DND-41 (cell line): ENCODE results near the gene PCDHA12.

Experiments used
- EZH2 ChIP-seq: IDR thresholded peaks from 3 replicates; pipeline ENCODE4 v1.6.1; 2012; ENCODE audit warnings: borderline replicate concordance, low read depth, mild to moderate bottlenecking, moderate library complexity, low read length, inconsistent platforms; ENCODE audit not compliant: severe bottlenecking
- TF ChIP-seq, protein P1 (sequence below): IDR thresholded peaks from 2 replicates; pipeline ENCODE4 v1.5.1; 2012; ENCODE audit warnings: borderline replicate concordance, low read length, moderate library complexity, mild to moderate bottlenecking; ENCODE audit not compliant: poor library complexity, severe bottlenecking; ENCODE audit errors: extremely low read depth

DNA sequence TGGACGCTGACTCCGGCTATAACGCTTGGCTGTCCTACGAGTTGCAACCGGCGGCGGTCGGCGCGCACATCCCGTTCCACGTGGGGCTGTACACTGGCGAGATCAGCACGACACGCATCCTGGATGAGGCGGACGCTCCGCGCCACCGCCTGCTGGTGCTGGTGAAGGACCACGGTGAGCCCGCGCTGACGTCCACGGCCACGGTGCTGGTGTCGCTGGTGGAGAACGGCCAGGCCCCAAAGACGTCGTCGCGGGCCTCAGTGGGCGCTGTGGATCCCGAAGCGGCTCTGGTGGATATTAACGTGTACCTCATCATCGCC lies 2.1 kb downstream of the PCDHA12 start:
- TF ChIP-seq, protein P1, sequence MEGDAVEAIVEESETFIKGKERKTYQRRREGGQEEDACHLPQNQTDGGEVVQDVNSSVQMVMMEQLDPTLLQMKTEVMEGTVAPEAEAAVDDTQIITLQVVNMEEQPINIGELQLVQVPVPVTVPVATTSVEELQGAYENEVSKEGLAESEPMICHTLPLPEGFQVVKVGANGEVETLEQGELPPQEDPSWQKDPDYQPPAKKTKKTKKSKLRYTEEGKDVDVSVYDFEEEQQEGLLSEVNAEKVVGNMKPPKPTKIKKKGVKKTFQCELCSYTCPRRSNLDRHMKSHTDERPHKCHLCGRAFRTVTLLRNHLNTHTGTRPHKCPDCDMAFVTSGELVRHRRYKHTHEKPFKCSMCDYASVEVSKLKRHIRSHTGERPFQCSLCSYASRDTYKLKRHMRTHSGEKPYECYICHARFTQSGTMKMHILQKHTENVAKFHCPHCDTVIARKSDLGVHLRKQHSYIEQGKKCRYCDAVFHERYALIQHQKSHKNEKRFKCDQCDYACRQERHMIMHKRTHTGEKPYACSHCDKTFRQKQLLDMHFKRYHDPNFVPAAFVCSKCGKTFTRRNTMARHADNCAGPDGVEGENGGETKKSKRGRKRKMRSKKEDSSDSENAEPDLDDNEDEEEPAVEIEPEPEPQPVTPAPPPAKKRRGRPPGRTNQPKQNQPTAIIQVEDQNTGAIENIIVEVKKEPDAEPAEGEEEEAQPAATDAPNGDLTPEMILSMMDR: no peak
- no peak for TF ChIP-seq EZH2
